Measurements from ENCODE around the gene FEM1B. TPM values are rescaled to one million over a fixed set of nuclear protein-coding genes. Genes with fewer than 3 reads are reported as not detected.

The FEM1B gene
- polyA plus RNA-seq, 2 of the 4 experiments (the other 2 are of a cell fraction), result 19.5 to 59.1 TPM

- H3K4me2 ChIP-seq, result peak overlapping the region; percentile 0; the same call in 1 of the 3 replicates
- no peaks in the 10 kb centered on the region for H3K9me3 ChIP-seq
- no peak for TF ChIP-seq RCOR1 (IDR thresholded peaks at IDR 0.05; ENCODE audit: low read depth, low read length)
- TF ChIP-seq BCL3 (IDR thresholded peaks at IDR 0.05), result no peak
- TF ChIP-seq PHF8 (IDR thresholded peaks at IDR 0.05; ENCODE audit: borderline replicate concordance, low read depth), result no peak
- TF ChIP-seq KDM1A (IDR thresholded peaks at IDR 0.05; ENCODE audit: low read depth), result no peak
- TF ChIP-seq MAFK (IDR thresholded peaks at IDR 0.05; ENCODE audit: partially characterized antibody), result no peak
- TF ChIP-seq RARB (CRISPR knock-in tag; IDR thresholded peaks at IDR 0.05), result no peak
- no peak for TF ChIP-seq SMC3 (IDR thresholded peaks at IDR 0.05)
- TF ChIP-seq HMGXB4 (CRISPR knock-in tag; IDR thresholded peaks at IDR 0.05; ENCODE audit: borderline replicate concordance), result no peak
- TF ChIP-seq CBX2 (IDR thresholded peaks at IDR 0.05; ENCODE audit: borderline replicate concordance, low read depth), result no peak
- no peak for TF ChIP-seq CTCF (IDR thresholded peaks at IDR 0.05)
- TF ChIP-seq JUN (IDR thresholded peaks at IDR 0.05), result no peak
- TF ChIP-seq HOXB5 (CRISPR knock-in tag; IDR thresholded peaks at IDR 0.05), result no peak
- TF ChIP-seq EHF (CRISPR knock-in tag; IDR thresholded peaks at IDR 0.05), result no peak
- no peak for TF ChIP-seq FOSL2 (IDR thresholded peaks at IDR 0.05)
- no peak for TF ChIP-seq FOSL2 (CRISPR knock-in tag; IDR thresholded peaks at IDR 0.05)
- TF ChIP-seq ATOH8 (CRISPR knock-in tag; IDR thresholded peaks at IDR 0.05; ENCODE audit: low read depth), result no peak
- TF ChIP-seq KDM5A (IDR thresholded peaks at IDR 0.05), result no peak
- TF ChIP-seq CBX8 (IDR thresholded peaks at IDR 0.05), result no peak
- no peak for TF ChIP-seq POLR2AphosphoS2 (conservative IDR thresholded peaks at IDR 0.05; ENCODE audit: low read length)
- no peak for TF ChIP-seq POLR2A (IDR thresholded peaks at IDR 0.05; ENCODE audit: low read length)
- TF ChIP-seq ZNF302 (CRISPR knock-in tag; IDR thresholded peaks at IDR 0.05), result no peak
- peak in 1 of 2 experiments; percentile 23; a peak in 3 of 6 replicates for ATAC-seq
- H3K27ac ChIP-seq, result peak overlapping the region; percentile 35 to 66; a peak in 4 of 6 replicates
- POLR2A ChIA-PET, result no interaction called here
- no peak for FAIRE-seq
- peak in 1 of 2 experiments; percentile 22 for DNase-seq (ENCODE audit: low read depth in 1 of 2, low spot score in 1 of 2)
- H3K4me3 ChIP-seq, result no peak overlapping the region
- CTCF ChIA-PET, result interaction anchor here (0.6 to 4.2 kb wide), 11 partner anchors 10 to 662 kb away, joined by 3 to 35 read pairs (median 3); no protein-coding TSS in a partner anchor
- peaks cover 32% of the 10 kb centered on the region for H3K4me1 ChIP-seq
- 93% methylated on average over 1 of the region's 1 CpG for WGBS (ENCODE audit: missing lambda C conversion rate)
These were observed 57.7 kb downstream of the FEM1B start for GRCh38 chr15:68335251-68335650.

GRCh38 chr15:68335655-68336054 is 58.1 kb downstream of the FEM1B start:
- POLR2A ChIA-PET, result no interaction called here
- CTCF ChIA-PET, result interaction anchor here (0.6 to 4.2 kb wide), 7 partner anchors 10 to 315 kb away, joined by 3 to 35 read pairs (median 3); no protein-coding TSS in a partner anchor
- Histone ChIP-seq H3K4me1 (peaks cover 32% of the 10 kb centered on the region), H3K4me2 (peak overlapping the region; percentile 0; the same call in 1 of the 3 replicates), H3K4me3 (no peak overlapping the region), H3K27ac (peak overlapping the region; percentile 35 to 66; a peak in 4 of 6 replicates), H3K9me3 (no peaks in the 10 kb centered on the region)
- WGBS (ENCODE audit: missing lambda C conversion rate), result 78% methylated on average over 1 of the region's 14 CpGs
- ATAC-seq (no peak), FAIRE-seq (no peak), DNase-seq (ENCODE audit: low read depth in 1 of 2, low spot score in 1 of 2) (no peak)
- TF ChIP-seq PBX3 (IDR thresholded peaks at IDR 0.05) (no peak), HMGXB4 (CRISPR knock-in tag; IDR thresholded peaks at IDR 0.05; ENCODE audit: borderline replicate concordance) (no peak), BCL3 (IDR thresholded peaks at IDR 0.05) (no peak), REST (IDR thresholded peaks at IDR 0.05) (no peak), CBX2 (IDR thresholded peaks at IDR 0.05; ENCODE audit: borderline replicate concordance, low read depth) (no peak)
